KMS-11 (cell line): ENCODE results near the gene ERFE.

Source experiments
- H2AFZ ChIP-seq: fragments of 200-600 bp; sonication (generic); 2 replicates; pipeline ENCODE4 v1.6.1; 2016; ENCODE audit warnings: antibody characterized with exemption, mixed run types, low read depth
- H3K27ac ChIP-seq: fragments of 200-600 bp; sonication (generic); 2 replicates; pipeline ENCODE4 v1.6.1; 2016; ENCODE audit warnings: mild to moderate bottlenecking, mixed run types
- H3K27me3 ChIP-seq: fragments of 200-600 bp; sonication (generic); 2 replicates; pipeline ENCODE4 v1.6.1; 2017; ENCODE audit warnings: mild to moderate bottlenecking, low read depth, mixed run types, moderate library complexity; ENCODE audit not compliant: insufficient read depth
- H3K36me3 ChIP-seq: fragments of 200-600 bp; sonication (generic); 2 replicates; pipeline ENCODE4 v1.6.1; 2017; ENCODE audit warnings: mild to moderate bottlenecking, mixed run types; ENCODE audit not compliant: insufficient read depth
- H3K4me1 ChIP-seq: fragments of 200-600 bp; sonication (generic); 2 replicates; pipeline ENCODE4 v1.6.1; 2016; ENCODE audit warnings: mild to moderate bottlenecking, low read depth, mixed run types; ENCODE audit not compliant: poor library complexity, severe bottlenecking
- H3K4me2 ChIP-seq: fragments of 200-600 bp; sonication (generic); 2 replicates; pipeline ENCODE4 v1.7.0; 2016; ENCODE audit warnings: mild to moderate bottlenecking, mixed run types
- H3K4me3 ChIP-seq: fragments of 200-600 bp; sonication (generic); IDR thresholded peaks from 2 replicates; pipeline ENCODE4 v1.6.1; 2017; ENCODE audit warnings: low read depth, low read length, mixed read lengths; ENCODE audit not compliant: insufficient read depth
- H3K79me2 ChIP-seq: fragments of 200-600 bp; sonication (generic); 2 replicates; pipeline ENCODE4 v1.6.1; 2016; ENCODE audit warnings: low read depth, mixed run types; ENCODE audit not compliant: insufficient read depth
- H3K9ac ChIP-seq: fragments of 200-600 bp; sonication (generic); 2 replicates; pipeline ENCODE4 v1.6.1; 2016; ENCODE audit warnings: mild to moderate bottlenecking, mixed run types
- H4K20me1 ChIP-seq: fragments of 200-600 bp; sonication (generic); 2 replicates; pipeline ENCODE4 v1.6.1; 2016; ENCODE audit warnings: mild to moderate bottlenecking, mixed run types; ENCODE audit not compliant: insufficient read depth
- CTCF ChIP-seq: fragments of 200-600 bp; sonication (generic); conservative IDR thresholded peaks from 2 replicates; pipeline ENCODE4 v1.6.1; 2017; ENCODE audit warnings: low read depth, mild to moderate bottlenecking, antibody characterized with exemption, low read length, moderate library complexity, mixed read lengths

Gene ERFE

GRCh38 chr2:238120463-238121298, 38.1 kb upstream of the ERFE start:
- H3K27me3 ChIP-seq, result no peaks in the 10 kb centered on the region; the same call in 1 of the 2 replicates
- no peak overlapping the region for H3K9ac ChIP-seq
- no peaks in the 10 kb centered on the region for H3K79me2 ChIP-seq
- no peaks in the 10 kb centered on the region for H4K20me1 ChIP-seq
- no peak overlapping the region for H3K27ac ChIP-seq
- H3K4me1 ChIP-seq, result peaks cover 9% of the 10 kb centered on the region
- no peak overlapping the region; the same call in 1 of the 2 replicates for H3K4me2 ChIP-seq
- TF ChIP-seq CTCF, result no peak
- H3K36me3 ChIP-seq, result no peaks in the 10 kb centered on the region
- no peak overlapping the region for H3K4me3 ChIP-seq
- no peak overlapping the region for H2AFZ ChIP-seq

- Histone ChIP-seq H3K27me3 (no peaks in the 10 kb centered on the region; the same call in 1 of the 2 replicates), H3K79me2 (no peaks in the 10 kb centered on the region), H4K20me1 (no peaks in the 10 kb centered on the region), H3K4me1 (peaks cover 9% of the 10 kb centered on the region), H3K9ac (no peak overlapping the region), H3K36me3 (no peaks in the 10 kb centered on the region), H3K27ac (no peak overlapping the region), H2AFZ (no peak overlapping the region), H3K4me3 (no peak overlapping the region), H3K4me2 (no peak overlapping the region)
- TF ChIP-seq CTCF, result no peak
Measured at GRCh38 chr2:238121511-238122286, 37.1 kb upstream of the ERFE start.

- Histone ChIP-seq H3K36me3 (no peaks in the 10 kb centered on the region), H3K27ac (no peak overlapping the region), H2AFZ (no peak overlapping the region), H3K4me2 (no peak overlapping the region), H3K79me2 (no peaks in the 10 kb centered on the region), H4K20me1 (no peaks in the 10 kb centered on the region), H3K27me3 (no peaks in the 10 kb centered on the region; the same call in 1 of the 2 replicates), H3K9ac (no peak overlapping the region), H3K4me1 (peaks cover 9% of the 10 kb centered on the region), H3K4me3 (no peak overlapping the region)
- TF ChIP-seq CTCF, result no peak
Measured at GRCh38 chr2:238122287-238123217, 36.2 kb upstream of the ERFE start.

DNA sequence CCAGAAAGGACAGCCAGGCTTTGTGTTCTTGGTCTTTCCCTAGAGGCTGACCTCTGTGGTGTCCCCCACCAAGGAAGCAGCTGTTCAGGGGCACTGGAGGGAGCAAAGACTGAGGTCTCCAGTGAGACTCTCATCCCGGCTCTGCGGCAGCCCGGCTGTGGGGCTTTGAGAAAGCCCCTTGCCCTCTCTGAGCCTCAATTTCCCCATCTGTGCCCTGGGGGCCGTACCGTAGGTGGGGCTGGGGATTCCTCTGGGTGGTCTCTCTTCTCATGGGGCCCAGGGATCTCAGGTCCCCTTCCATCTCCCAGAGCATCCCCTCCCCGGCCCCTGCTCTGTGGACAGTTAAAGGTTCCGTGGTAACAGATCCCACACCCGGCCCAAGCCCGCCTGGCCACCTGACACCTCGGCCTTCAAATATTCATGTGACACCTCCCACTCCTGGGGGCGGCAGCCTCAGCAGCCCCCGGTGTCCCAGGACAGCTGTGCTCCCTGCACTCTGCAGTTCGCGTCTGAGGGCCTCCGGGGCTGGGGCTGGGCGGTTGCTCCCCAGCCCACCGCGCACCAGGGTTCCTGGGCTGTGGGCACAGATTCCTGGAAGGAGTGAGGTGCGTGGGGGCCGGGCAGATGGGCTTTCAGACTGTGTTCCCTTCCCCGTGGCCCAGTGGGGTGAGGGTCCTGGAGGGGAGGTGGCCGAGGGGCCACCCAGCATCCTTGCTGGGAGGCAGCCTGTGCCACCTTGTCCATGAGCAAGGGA, 35.4 kb upstream of the ERFE start:
- no peaks in the 10 kb centered on the region; the same call in 1 of the 2 replicates for H3K27me3 ChIP-seq
- H4K20me1 ChIP-seq, result no peaks in the 10 kb centered on the region
- H3K27ac ChIP-seq, result no peak overlapping the region
- no peak overlapping the region for H3K9ac ChIP-seq
- H3K4me2 ChIP-seq, result no peak overlapping the region
- no peak overlapping the region for H3K4me3 ChIP-seq
- H3K36me3 ChIP-seq, result no peaks in the 10 kb centered on the region
- H2AFZ ChIP-seq, result no peak overlapping the region
- no peak for TF ChIP-seq CTCF
- no peaks in the 10 kb centered on the region for H3K79me2 ChIP-seq
- H3K4me1 ChIP-seq, result peaks cover 9% of the 10 kb centered on the region
